ENCODE data around the gene PPP1R3F.

DNA sequence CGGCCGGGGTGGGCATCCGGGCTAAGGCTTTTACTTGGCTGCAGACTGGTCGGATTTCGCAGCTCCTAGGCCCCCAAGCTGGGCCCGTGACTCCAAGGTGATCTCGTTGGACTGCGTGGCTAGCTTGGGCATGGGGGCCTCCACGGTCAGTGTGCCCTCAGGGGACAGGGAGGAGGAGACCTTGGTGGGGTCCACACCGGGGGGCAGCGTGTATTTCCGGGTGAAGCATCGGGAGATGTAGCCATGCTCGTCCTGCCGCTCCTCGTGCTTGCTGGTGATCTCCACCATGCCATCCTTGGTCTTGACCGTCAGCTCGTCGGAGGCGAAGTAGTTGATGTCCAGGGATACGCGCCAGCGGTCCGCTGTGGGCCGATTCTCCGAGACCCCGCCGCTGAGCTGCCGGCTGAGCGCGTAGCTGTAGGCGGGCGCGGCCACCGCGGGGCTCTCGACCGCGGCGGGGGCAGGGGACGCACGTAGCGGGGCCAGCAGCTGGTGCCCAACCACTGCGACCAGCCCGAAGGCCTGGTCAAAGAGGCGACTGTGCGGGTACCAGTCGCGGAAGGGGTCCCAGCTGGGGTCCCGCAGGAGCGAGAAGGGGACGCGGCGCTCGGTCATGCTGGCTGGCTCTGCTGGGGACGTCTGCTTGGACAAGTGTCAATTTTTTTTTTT is 35.6 kb upstream of the PPP1R3F start:
- TF ChIP-seq, protein P1, sequence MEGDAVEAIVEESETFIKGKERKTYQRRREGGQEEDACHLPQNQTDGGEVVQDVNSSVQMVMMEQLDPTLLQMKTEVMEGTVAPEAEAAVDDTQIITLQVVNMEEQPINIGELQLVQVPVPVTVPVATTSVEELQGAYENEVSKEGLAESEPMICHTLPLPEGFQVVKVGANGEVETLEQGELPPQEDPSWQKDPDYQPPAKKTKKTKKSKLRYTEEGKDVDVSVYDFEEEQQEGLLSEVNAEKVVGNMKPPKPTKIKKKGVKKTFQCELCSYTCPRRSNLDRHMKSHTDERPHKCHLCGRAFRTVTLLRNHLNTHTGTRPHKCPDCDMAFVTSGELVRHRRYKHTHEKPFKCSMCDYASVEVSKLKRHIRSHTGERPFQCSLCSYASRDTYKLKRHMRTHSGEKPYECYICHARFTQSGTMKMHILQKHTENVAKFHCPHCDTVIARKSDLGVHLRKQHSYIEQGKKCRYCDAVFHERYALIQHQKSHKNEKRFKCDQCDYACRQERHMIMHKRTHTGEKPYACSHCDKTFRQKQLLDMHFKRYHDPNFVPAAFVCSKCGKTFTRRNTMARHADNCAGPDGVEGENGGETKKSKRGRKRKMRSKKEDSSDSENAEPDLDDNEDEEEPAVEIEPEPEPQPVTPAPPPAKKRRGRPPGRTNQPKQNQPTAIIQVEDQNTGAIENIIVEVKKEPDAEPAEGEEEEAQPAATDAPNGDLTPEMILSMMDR (IDR thresholded peaks at IDR 0.05; ENCODE audit: poor library complexity, severe bottlenecking): no peak
- TF ChIP-seq EZH2 (IDR thresholded peaks at IDR 0.05; ENCODE audit: borderline replicate concordance, insufficient read depth, low read length, poor library complexity, severe bottlenecking) (no peak), RAD21 (conservative IDR thresholded peaks at IDR 0.05) (no peak), SMC3 (conservative IDR thresholded peaks at IDR 0.05; ENCODE audit: poor library complexity) (no peak), POLR2AphosphoS5 (IDR thresholded peaks at IDR 0.05) (no peak), EP300 (conservative IDR thresholded peaks at IDR 0.05; ENCODE audit: poor library complexity, severe bottlenecking) (no peak)

Measured in neural cell (in vitro differentiated cells).